ENCODE results near the gene SPHK2.
A peak's percentile ranks its signal among the peaks of the same experiment; 100 is the strongest.
"Not testable (repeated sequence)": the region's sequence is repeated elsewhere in the genome, so short reads cannot be mapped to it uniquely, and the experiment has no call there.

The SPHK2 gene

GRCh38 chr19:48648134-48648533 lies 28.8 kb downstream of the SPHK2 start:
- no peak overlapping the region for H3K4me3 ChIP-seq (ENCODE audit: control insufficient read depth, low read depth, low read length)
- no peak for DNase-seq (ENCODE audit: low read depth)
- no peak for TF ChIP-seq CTCF (IDR thresholded peaks at IDR 0.05; ENCODE audit: control insufficient read depth, insufficient read depth, low read depth, low read length, missing control alignments)

GRCh38 chr19:48650974-48651682 lies 31.8 kb downstream of the SPHK2 start:
- no peak overlapping the region for H3K4me3 ChIP-seq (ENCODE audit: control insufficient read depth, low read depth, low read length)
- DNase-seq (ENCODE audit: low read depth) = no peak
- no peak for TF ChIP-seq CTCF (IDR thresholded peaks at IDR 0.05; ENCODE audit: control insufficient read depth, insufficient read depth, low read depth, low read length, missing control alignments)

- TF ChIP-seq CTCF (IDR thresholded peaks at IDR 0.05; ENCODE audit: control insufficient read depth, insufficient read depth, low read depth, low read length, missing control alignments) = no peak
- DNase-seq (ENCODE audit: low read depth) = no peak
Measured at GRCh38 chr19:48651683-48652048, 32.4 kb downstream of the SPHK2 start.

GRCh38 chr19:48654299-48655059 lies 35.2 kb downstream of the SPHK2 start:
- no peak overlapping the region for H3K4me3 ChIP-seq (ENCODE audit: control insufficient read depth, low read depth, low read length)
- DNase-seq (ENCODE audit: low read depth) = no peak
- TF ChIP-seq CTCF (IDR thresholded peaks at IDR 0.05; ENCODE audit: control insufficient read depth, insufficient read depth, low read depth, low read length, missing control alignments) = no peak

More at GRCh38 chr19:48651683-48652048, 32.4 kb downstream of the SPHK2 start:
- H3K4me3 ChIP-seq (ENCODE audit: control insufficient read depth, low read depth, low read length) = no peak overlapping the region

GRCh38 chr19:48656840-48657474 lies 37.7 kb downstream of the SPHK2 start:
- TF ChIP-seq CTCF (IDR thresholded peaks at IDR 0.05; ENCODE audit: control insufficient read depth, insufficient read depth, low read depth, low read length, missing control alignments) = no peak
- DNase-seq (ENCODE audit: low read depth) = peak; percentile 69
- no peak overlapping the region for H3K4me3 ChIP-seq (ENCODE audit: control insufficient read depth, low read depth, low read length)

GRCh38 chr19:48657828-48658227 lies 38.5 kb downstream of the SPHK2 start:
- DNase-seq (ENCODE audit: low read depth); H3K4me3 ChIP-seq (ENCODE audit: control insufficient read depth, low read depth, low read length): not testable (repeated sequence)

- H3K4me3 ChIP-seq (ENCODE audit: control insufficient read depth, low read depth, low read length) = no peak overlapping the region
- no peak for DNase-seq (ENCODE audit: low read depth)
- TF ChIP-seq CTCF (IDR thresholded peaks at IDR 0.05; ENCODE audit: control insufficient read depth, insufficient read depth, low read depth, low read length, missing control alignments) = no peak
Measured at GRCh38 chr19:48658483-48658882, 39.2 kb downstream of the SPHK2 start.

Data from AG09309 (cell line).